GM12878 (cell line): ENCODE results near the gene WWOX.

Experiments
- BRCA1 ChIP-seq: IDR thresholded peaks from 2 replicates; pipeline ENCODE4 v1.6.1; 2011; ENCODE audit warnings: low read depth, low read length, improper control_type of control experiment
- EP300 ChIP-seq, 2 experiments: fragments of 150-350 bp in 1 of 2; IDR thresholded peaks; 2 replicates each; pipeline ENCODE4 v1.6.1; 2011 to 2012; ENCODE audit warnings: low read depth in 2 of 2, low read length in 2 of 2, borderline replicate concordance in 1 of 2, improper control_type of control experiment in 1 of 2, inconsistent platforms in 1 of 2; ENCODE audit not compliant: control insufficient read depth in 1 of 2
- GABPA ChIP-seq: IDR thresholded peaks from 2 replicates; pipeline ENCODE4 v1.6.1; 2014; ENCODE audit warnings: antibody characterized with exemption, low read depth, mild to moderate bottlenecking, inconsistent platforms
- GATAD2B ChIP-seq: fragments of 450-650 bp; conservative IDR thresholded peaks from 2 replicates; pipeline ENCODE4 v1.6.1; 2017; ENCODE audit warnings: low read depth, mild to moderate bottlenecking, moderate library complexity
- JUND ChIP-seq: IDR thresholded peaks from 2 replicates; pipeline ENCODE4 v1.6.1; 2012; ENCODE audit warnings: low read depth, mild to moderate bottlenecking, low read length, improper control_type of control experiment, moderate library complexity
- MYC ChIP-seq: IDR thresholded peaks from 2 replicates; pipeline ENCODE4 v1.6.1; 2011; ENCODE audit warnings: mild to moderate bottlenecking, low read length, moderate library complexity, inconsistent platforms; ENCODE audit not compliant: insufficient read depth, insufficient replicate concordance, insufficient read length, severe bottlenecking
- NFYB ChIP-seq: IDR thresholded peaks from 2 replicates; pipeline ENCODE4 v1.6.1; 2011; ENCODE audit warnings: low read depth, mild to moderate bottlenecking, low read length, improper control_type of control experiment, moderate library complexity; ENCODE audit not compliant: insufficient read depth
- PAX5 ChIP-seq: IDR thresholded peaks from 2 replicates; pipeline ENCODE4 v1.6.1; 2011; ENCODE audit warnings: low read depth, low read length, borderline replicate concordance
- RB1 ChIP-seq: fragments of 450-650 bp; formaldehyde crosslinking; IDR thresholded peaks from 2 replicates; pipeline ENCODE4 v1.6.1; 2017; ENCODE audit warnings: mild to moderate bottlenecking, borderline replicate concordance
- SRF ChIP-seq, 2 experiments: IDR thresholded peaks; 2 replicates each; pipeline ENCODE4 v1.6.1; 2011; ENCODE audit warnings: low read depth in 2 of 2, low read length in 2 of 2, mild to moderate bottlenecking in 1 of 2, moderate library complexity in 1 of 2
- TF ChIP-seq, protein P1 (sequence below), 3 experiments: IDR thresholded peaks in 2 of 3; conservative IDR thresholded peaks in 1 of 3; 2 replicates each; pipeline ENCODE4 v1.5.1; 2011; ENCODE audit warnings: low read depth in 3 of 3, low read length in 3 of 3, mild to moderate bottlenecking in 3 of 3, control low read depth in 2 of 3, moderate library complexity in 2 of 3, inconsistent platforms in 1 of 3, mixed read lengths in 1 of 3; ENCODE audit not compliant: control insufficient read depth in 2 of 3, insufficient read depth in 1 of 3; ENCODE audit errors: extremely low read depth in 1 of 3
- TF ChIP-seq, protein P2 (sequence below): IDR thresholded peaks from 2 replicates; pipeline ENCODE4 v1.6.1; 2012; ENCODE audit warnings: low read depth, low read length, improper control_type of control experiment

DNA sequence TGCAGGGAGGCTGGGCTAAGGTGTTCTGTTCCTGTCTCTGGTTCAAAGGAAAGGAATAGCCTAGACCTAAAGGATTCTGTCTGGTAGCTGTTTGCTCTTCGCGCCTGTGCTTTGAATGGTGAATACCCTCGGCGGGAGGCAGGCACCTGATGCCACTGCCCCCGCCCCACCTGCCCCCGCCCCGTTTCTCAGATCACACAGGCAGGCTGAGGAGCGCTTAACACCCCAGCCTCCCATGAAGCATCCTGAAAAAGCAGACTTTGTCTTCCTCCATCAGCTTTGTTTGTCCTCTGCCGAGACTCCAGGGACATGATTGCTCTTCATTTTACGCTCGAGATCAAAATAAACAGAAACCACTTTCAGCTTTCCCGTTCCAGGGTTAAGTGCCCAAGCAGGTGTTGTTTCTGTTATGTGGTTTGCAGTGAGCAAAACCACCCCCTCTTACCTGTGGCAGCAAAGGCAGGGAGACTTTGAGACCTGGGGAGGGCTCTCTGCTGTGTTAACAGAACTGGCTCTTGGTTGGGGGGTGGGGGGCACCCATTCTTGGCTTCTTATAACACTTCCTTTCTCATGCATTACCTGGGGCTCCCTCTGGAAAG is 452.1 kb downstream of the WWOX start:
- TF ChIP-seq NFYB = no peak
- TF ChIP-seq SRF (IDR thresholded peaks at IDR 0.05; ENCODE audit: low read depth in 2 of 2, low read length in 2 of 2) = no peak
- TF ChIP-seq, protein P1, sequence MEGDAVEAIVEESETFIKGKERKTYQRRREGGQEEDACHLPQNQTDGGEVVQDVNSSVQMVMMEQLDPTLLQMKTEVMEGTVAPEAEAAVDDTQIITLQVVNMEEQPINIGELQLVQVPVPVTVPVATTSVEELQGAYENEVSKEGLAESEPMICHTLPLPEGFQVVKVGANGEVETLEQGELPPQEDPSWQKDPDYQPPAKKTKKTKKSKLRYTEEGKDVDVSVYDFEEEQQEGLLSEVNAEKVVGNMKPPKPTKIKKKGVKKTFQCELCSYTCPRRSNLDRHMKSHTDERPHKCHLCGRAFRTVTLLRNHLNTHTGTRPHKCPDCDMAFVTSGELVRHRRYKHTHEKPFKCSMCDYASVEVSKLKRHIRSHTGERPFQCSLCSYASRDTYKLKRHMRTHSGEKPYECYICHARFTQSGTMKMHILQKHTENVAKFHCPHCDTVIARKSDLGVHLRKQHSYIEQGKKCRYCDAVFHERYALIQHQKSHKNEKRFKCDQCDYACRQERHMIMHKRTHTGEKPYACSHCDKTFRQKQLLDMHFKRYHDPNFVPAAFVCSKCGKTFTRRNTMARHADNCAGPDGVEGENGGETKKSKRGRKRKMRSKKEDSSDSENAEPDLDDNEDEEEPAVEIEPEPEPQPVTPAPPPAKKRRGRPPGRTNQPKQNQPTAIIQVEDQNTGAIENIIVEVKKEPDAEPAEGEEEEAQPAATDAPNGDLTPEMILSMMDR (IDR thresholded peaks at IDR 0.05 in 2 of 3, conservative IDR thresholded peaks at IDR 0.05 in 1 of 3; ENCODE audit: control insufficient read depth in 2 of 3, extremely low read depth in 1 of 3, insufficient read depth in 1 of 3, low read depth in 3 of 3, low read length in 3 of 3) = no peak
- TF ChIP-seq GATAD2B = no peak
- TF ChIP-seq EP300 (IDR thresholded peaks at IDR 0.05; ENCODE audit: borderline replicate concordance in 1 of 2, control insufficient read depth in 1 of 2, low read depth in 2 of 2, low read length in 2 of 2) = no peak
- no peak for TF ChIP-seq RB1
- no peak for TF ChIP-seq JUND
- TF ChIP-seq, protein P2, sequence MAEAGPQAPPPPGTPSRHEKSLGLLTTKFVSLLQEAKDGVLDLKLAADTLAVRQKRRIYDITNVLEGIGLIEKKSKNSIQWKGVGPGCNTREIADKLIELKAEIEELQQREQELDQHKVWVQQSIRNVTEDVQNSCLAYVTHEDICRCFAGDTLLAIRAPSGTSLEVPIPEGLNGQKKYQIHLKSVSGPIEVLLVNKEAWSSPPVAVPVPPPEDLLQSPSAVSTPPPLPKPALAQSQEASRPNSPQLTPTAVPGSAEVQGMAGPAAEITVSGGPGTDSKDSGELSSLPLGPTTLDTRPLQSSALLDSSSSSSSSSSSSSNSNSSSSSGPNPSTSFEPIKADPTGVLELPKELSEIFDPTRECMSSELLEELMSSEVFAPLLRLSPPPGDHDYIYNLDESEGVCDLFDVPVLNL = no peak
- TF ChIP-seq BRCA1 = no peak
- TF ChIP-seq MYC = no peak
- no peak for TF ChIP-seq GABPA
- no peak for TF ChIP-seq PAX5
